GM12892 (cell line): ENCODE data around the gene TENM4.

Source experiments
- POLR2A ChIP-seq: IDR thresholded peaks from 2 replicates; pipeline ENCODE4 v1.6.1; 2011; ENCODE audit warnings: low read depth, low read length, control low read depth
- POLR2AphosphoS5 ChIP-seq: IDR thresholded peaks from 2 replicates; pipeline ENCODE4 v1.6.1; 2011; ENCODE audit warnings: low read depth, low read length, control low read depth
- TAF1 ChIP-seq: IDR thresholded peaks from 2 replicates; pipeline ENCODE4 v1.6.1; 2011; ENCODE audit warnings: low read depth, mild to moderate bottlenecking, control low read depth, low read length, borderline replicate concordance

DNA sequence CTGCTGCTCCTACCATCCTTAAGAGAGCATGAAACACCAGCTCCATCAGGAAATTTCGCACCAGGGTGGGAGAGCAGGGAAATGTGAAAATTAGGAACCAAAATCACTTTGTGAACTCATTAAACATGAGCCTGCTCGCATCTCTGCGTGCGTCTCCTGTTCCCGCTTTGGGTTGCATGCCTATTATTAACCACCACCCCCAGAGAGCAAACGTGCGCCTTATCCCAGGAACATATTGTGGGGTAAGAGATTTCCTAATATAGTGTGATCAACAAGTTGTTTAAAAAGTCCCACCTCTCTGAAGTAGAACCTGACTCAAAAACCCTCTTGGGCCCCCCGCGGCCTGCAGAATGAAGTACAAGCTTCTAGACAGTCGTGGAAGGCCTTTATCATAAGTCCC lies 115.0 kb downstream of the TENM4 start:
- TF ChIP-seq POLR2AphosphoS5, result no peak
- no peak for TF ChIP-seq POLR2A
- TF ChIP-seq TAF1, result no peak
